Measurements from ENCODE around the gene PEAK3.

PEAK3 gene, protein sequence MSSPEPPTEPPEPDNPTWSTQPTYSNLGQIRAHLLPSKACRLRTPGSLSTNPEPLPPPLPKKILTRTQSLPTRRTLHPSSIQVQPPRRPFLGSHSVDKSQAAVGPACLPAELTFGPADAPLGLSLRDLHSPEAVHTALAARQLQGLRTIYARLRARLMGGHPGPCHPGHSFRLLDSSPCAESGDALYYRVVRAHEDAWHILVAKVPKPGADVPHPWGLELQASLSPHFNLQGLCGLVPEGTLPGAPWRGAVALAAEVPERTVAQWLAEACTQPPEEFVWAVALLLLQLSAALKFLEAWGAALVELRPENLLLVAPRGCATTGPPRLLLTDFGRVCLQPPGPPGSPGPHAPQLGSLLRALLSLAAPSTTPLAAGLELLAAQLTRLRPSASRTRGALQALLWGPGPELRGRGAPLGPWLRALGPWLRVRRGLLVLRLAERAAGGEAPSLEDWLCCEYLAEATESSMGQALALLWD

DNA sequence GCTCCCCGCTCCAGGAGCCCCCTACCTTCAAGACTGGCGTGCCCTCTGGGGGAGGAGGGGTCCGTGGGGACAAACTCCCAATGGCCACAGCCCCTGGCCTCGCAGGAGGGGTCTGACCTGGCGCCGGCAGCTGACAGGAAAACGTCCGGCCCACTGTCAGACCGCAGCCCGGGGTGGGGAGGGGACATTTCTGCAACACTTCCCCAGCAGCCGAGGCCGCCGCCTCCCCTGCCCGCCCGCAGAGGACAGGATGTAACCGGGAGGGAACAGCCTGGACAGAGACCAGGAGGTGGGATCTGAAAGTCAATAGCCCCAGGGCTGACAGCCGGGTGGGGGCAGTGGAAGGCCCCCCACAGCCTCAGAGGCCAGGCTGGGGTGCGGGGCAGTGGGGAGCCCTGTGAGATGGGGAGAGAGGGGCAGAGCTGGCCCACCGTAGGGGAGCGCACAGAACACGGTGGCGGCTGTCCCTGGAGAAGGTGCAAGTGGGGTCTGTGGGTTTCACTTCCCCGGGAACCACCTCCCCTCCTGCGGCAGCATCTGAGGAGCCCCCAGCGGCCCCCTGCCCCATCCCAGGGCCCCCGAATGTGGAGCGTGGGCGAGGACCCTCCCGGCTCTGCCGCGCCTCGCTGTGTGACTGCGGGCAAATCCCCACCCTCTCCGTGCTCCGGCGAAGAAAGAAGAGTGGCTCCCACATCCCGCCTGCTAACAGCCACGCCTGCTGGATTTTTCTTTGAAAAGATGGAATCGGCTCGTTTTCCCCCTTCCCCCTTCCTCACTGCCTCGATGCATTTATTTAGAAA, at the start of gene PEAK3:
Gene PEAK3 (minus strand): TSS at position 114 of the 800 bp plus-strand sequence. CDS start 1,244 bp downstream, outside the sequence.
- FAIRE-seq, result no peak

DNA sequence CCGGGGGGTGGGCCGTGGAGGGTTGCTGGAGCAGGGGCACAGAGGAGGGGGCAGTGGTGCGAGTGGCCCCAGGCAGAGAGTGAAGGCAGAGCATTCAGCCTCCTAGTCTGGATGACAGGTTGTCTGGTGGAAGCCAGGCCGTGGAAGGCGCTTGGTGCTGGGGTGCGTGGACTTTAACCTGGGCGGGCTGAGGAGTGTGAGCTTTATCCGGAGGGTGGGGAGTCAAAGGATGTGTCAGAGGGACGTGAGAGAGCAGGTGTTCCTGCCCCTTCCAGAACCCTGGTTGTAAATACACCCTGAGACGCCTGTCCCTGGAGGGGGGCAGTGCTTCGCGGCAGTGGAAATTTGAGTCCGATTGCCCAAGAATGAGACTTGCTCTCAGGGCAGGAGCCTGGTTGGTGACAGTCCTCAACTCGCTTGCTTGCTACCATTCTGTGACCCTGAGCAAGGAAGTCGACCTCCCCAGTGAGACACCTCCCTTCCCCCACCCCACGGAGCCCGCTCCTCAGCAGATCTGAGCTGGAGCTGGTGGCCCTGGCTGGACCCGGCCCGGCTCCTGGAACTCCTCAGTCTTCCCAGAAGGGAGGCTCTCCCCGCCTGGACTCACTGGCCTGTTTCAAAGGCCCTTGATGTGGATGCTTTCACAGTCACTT, 48.8 kb upstream of the PEAK3 start:
- no peak for FAIRE-seq

DNA sequence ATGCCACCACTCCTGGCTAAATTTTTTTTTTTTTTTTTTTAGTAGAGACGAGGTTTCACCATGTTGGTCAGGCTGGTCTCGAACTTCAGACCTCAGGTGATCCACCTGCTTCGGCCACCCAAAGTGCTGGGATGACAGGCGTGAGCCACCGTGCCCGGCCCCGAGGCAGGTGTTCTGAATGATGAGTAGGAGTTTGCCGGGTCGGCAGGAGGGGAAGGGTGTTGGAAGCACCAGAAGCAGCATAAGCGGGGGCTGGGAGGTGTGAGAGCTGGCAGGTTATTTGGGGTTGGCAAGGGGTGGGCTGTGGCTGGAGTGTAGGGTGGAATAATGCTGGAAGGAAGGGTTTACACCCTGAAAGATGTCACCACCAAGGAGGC, 48.3 kb upstream of the PEAK3 start:
- no peak for FAIRE-seq

DNA sequence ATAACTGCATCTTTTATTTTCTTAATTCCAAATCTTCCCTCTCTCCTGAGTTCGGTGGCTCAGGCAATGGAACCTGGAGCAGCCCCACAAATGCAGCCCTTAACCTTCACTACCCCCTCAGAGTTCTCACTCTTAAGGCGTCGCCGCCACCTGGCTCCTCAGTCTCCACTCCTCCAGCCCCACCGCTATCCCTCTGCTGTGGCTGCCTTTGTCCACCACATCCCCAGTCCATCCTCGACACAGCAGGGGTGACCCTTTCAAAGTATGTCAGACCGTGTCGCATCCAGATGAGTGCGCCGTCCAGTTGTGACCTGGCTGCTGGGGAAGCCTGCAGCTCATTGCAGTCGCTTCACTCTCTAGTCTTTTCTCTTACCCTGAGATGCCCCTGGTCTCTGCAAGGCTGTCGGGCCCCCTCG, 47.5 kb upstream of the PEAK3 start:
- FAIRE-seq, result no peak

DNA sequence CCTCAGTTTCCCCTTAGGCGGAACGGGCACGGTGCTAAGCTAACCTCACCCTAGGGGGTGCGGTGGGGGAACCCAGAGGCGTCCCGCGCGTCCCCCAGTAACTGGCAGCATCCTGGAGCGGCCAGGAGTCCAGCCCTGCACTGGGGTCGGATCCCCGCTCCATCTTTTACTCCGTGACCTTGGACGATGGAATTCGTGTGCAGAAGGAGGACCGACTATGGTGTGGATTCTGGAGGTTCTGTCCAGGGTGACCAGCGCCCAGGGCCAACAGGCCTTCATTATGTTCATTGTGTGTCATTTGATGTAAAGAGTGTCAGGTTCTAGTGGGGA, 47.1 kb upstream of the PEAK3 start:
- FAIRE-seq, result no peak

DNA sequence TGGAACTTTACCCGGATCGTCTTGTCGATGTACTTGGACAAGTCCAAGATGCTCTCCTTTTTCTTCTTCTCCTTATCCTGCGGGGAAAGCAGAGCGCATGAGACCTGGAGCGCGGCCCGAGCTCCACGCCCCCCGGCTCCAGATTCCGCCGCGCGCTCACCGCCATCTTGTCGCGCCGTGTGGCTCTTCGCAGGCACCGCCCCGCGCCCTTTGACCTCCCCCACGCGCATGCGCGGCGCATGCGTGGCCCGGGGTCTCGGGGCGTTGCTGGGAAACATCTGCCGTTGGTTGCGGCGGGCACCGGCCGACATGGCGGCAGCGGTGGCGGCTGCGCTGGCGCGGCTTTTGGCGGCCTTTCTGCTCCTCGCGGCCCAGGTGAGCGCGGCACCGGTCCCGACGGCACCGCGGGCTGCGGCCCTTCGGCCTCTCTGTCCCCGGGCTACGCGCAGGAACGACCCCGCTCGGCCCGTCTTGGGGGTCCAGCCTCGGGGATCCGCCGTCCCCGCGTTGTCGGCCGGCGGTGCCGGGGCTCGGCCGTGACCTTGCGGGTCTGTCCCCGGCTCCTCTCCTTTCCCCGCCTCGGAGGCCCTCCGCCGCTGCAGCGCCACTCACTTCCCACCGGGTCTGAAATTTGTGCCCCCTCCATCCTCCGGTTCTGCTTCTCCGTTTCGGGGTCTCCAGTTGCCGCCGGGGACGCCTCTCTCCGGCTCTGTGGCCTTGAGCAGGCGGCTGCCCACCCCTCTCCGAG, 46.6 kb upstream of the PEAK3 start, which contains the start of the genes LSM7 and SPPL2B:
Gene LSM7 (minus strand): TSS at position 186 of the 748 bp plus-strand sequence. CDS start 20 bp downstream, at position 166.
Gene SPPL2B (plus strand): TSS at position 284 of the 748 bp plus-strand sequence. CDS start 26 bp downstream, at position 310.
- no peak for FAIRE-seq

DNA sequence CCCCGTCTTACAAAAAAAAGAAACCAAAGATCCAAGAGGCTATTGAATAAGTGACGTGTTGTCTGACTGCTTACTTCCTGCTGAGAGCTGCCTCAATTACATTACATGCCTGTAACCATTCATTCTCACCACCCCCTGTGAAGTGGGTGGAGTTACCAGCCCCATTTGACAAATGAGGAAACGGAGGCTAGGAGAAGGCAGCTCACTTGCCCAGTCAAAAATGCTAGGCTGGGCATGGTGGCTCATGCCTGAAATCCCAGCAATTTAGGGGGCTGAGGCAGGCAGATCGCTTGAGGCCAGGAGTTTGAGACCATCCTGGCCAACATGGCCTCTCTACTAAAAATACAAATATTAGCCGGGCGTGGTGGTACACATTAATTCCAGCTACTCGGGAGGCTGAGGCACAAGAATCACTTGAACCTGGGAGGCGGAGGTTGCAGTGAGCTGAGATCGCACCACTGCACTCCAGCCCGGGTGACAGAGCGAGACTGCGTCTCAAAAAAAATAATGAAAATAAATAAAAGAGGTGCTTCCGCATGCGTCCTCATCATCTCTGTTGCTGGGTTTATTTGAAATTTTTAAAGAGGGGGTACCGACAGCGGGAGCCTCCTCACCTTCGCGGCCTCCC, 45.9 kb upstream of the PEAK3 start:
- no peak for FAIRE-seq

DNA sequence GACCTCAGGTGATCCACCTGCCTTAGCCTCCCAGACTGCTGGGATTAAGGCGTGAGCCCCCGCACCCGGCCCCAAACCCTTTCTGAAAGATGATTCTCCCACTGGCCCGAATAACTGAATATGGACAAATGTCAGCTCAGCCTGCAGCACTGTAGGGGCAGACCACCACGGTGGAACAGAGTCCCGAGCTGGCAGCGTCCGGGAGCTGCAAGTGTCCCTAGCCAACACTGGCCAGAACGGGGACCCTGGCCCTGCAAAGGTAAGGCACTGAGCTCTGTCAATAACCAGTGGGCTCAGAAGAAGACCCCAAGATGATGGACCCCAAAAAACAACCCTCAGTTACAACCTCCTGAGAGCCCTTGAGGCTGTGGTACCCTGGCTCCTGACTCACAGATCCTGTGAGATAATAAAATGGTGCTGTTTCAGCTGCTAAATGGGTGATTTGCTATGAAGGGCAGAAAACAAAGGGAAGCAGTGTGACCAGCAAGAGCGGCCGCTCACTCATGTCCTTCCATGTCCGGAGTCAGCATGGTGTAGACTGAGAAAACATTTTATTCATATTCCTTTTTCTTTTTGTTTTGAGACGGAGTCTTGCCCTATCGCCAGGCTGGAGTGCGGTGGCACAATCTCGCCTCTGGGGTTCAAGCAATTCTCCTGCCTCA, 44.9 kb upstream of the PEAK3 start:
- no peak for FAIRE-seq

DNA sequence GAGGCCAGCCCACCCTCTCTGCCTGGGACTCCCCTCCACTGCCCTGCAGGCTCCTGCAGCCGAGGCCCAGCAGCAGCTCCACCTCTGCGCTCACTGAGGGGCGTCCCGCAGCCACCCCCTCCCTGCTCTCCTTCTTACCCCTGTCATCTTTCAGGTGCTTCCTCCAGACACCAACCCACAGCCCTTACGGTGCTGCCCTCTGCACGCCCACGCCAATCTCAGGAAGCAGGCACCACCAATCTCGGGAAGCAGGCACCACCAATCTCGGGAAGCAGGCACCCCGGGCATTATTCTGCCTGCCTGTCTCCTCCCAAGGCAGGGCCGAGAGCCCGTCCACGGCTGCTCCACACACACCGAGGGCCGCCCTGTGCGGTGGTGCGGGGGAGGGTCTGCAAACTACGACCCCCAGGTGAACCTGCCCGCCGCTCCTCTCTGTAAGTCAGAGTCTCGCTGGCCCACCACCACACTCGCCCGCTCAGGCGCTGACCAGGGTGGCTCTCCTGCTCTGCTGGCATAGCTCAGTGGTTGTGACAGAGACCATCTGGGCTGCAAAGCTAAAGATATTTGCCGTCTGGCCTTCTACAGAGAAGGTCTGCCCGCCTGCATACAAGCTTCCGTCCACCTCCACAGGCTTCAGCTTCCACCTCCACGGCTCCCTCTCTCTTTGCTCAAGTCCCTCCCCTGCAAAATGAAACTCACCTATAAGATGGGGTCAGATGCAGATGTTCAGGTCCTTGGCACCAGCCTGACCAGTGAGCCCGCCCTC, 43.5 kb upstream of the PEAK3 start:
- FAIRE-seq, result no peak

DNA sequence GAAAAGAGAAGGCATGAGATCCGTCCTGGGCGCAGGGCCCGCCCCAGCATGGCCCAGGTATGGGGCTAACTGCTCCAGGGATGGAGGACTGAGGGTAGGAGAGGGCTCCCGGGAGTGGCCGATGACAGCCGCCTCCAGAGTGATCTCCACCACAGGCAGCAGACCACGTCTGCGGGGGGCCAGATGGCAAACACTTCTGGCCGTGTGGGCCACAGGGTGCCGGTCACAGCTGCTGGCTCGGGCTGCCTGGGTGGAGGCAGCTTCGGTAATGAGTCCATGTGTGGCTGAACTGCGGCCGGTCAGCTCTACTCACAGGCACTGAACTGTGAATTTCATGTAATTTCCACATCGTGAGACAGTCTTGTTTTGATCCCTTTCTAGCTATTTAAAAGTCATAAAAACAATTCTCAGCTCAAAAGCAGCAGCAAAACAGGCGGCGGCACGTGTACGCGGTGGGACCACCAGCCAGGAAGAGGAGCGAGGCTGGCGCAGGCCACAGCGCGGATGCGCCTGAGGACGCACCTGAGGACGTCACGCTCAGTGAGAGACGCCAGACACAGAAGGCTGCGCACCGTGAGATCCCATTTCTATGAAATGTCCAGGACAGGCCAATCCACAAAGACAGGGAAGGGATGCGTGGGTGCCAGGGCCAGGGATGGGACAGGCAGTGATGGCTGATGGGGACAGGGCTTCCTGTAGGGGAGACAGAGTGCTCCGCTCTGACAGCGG, 42.4 kb upstream of the PEAK3 start:
- no peak for FAIRE-seq

DNA sequence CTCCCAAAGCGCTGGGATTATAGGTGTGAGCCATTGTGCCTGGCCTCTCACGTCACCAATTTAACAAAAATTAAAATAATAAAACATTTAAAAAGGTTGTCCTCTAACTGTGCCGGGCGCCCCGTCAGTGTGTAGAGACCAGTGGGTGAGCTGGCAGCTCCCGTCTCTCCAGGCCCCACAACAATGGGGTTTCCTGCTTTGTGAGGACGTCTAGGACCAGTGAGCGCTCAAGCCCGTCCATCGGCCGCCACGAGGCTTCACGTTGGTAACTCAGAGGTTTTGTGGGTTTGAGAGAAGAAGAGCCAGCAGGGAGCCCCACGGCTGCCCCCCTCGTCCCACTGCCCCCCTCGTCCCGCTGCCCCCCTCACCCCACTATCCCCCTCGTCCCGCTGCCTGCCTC, 41.7 kb upstream of the PEAK3 start:
- no peak for FAIRE-seq

DNA sequence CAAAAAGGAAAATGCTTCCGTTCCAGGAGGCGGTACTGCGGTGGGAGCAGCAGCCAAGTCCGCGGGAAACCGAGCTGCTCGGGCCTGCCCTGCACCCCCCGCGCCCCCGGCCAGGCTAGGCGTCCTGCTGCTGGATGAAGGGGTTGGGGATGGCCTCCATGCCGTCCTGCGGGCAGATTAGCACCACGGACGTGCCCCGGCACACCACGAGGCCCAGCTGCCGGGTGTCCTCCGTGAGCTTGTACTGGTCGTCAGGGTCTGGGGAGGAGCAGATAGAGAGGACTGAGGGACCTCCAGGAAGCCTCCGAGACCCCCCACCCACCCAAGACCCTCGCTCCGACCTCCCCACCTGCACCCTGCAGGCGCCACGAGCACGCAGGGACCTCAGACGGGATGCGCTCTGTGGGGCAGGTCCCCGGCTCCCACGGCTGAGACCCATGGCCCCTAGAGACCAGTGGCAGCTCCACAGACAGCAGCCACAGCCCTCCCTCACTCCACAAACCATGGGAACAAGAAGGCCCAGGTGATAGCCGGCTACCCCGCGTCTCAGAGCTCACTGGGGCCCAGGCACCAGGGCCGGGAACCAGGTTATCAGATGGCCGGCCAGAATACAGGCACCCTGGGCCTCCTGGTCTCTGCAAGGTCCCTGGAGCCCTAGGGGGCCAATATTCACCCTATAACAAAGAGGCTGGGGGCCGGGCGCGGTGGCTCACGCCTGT, 39.7 kb upstream of the PEAK3 start:
- no peak for FAIRE-seq

DNA sequence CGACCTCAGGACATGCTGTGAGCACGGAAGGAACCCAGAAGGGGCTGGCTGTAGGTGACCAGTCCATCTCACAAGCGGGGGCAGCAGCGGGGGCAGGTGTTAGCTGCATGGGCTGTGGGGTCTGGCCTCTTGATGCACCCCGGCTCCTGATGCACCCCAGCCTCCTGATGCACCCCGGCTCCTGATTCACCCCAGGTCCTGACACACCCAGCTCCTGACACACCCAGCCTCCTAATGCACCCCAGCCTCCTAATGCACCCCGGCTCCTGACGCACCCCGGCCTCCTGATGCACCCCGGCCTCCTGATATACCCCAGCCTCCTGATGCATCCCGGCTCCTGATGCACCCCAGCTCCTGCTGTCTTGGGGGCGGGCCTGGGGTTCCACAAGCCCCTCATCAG, 39.0 kb upstream of the PEAK3 start:
- no peak for FAIRE-seq

DNA sequence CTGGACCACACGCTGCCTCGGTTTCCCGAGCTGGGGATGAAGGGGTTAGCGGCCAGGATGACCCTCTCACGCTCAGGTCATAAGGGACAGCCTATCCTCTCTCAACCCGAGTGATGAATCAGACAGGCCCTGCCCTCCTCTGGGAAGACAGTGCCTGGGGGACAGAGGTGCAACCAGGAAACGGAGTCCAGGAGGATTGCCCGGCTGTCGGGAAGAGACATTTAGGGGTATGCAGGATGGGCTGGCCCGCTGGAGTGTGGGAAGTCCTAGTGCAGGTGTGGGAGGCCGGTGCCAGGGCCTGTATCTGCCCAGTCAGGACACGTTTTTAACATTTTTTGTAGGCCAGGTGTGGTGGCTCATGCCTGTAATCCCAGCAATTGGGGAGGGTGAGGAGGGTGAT, 38.1 kb upstream of the PEAK3 start:
- FAIRE-seq, result no peak

DNA sequence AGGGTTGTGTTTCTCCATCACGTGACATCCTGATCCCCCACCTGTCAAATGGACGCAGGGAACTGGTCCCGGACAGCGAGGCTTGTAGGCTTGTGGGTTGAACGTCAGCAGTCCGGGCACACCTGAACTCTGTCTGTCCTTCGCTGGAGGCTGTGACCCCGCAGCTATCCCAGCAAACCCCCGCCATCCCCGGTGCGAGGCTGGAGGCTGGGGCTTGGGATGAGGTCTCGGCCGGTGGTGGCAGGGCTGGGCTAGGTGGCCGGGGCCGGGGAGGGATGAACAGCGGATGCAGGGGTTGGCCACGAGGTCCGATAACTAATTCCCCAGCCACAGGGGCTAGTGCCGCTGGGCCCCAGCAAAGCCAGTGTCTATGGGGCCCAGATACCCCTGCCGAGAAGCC, 37.6 kb upstream of the PEAK3 start:
- no peak for FAIRE-seq

DNA sequence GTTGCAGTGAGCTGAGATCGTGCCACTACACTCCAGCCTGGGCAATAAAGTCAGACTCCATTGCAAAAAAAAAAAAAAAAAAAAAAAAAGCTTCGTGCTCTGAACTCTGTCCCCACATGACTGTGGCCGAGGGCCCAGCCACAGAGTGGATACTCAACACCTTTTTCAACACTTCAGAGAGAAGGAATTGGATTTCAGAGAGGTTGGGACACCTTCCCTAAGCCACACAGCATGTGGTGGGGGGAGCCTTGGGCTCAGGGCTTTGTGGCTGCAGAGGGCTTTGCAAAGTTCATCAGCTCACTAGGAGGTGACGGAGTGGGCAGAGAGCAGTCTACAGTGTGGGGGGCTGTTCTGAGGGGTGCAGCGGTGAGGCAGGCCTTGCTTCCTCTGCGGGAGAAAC, 36.9 kb upstream of the PEAK3 start:
- FAIRE-seq, result no peak

DNA sequence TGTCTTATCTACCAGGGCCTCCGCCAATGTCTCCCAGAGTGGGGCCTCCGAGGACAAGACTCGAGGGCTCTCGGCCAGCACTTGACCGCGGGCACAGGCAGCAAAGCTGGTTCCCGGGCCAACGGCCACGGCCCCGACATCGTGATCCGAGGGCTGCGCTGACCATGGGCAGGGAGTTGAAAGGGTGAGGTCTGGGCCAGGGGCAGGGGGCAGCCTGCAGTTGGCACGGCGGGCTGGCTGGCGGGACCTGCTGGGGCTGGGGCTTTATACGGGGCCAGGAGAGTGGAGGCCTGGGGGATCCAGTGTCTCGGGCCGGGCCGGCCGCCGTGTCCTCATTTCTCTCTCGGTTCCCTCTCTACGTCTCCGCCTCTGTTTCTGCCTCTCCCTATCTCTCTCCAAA, 35.8 kb upstream of the PEAK3 start:
- FAIRE-seq, result no peak

DNA sequence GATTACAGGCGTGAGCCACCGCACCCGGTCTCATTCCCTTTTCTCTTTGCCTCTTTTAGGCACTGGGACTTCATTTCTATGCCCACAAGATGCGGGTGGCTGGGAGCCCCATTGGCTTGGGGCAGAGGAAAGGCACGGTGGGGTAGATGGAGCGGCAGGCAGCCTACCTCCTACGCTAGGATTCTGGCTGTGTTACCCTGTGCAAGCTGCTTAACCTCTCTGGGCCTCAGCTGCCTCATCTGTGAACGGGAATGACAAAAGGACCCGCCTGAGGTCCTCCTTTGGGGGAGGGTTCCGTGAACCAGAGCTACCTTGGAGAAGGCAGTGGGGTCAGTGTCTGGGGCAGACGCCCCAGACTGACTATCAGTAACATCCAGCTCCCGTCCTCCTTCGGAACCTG, 35.3 kb upstream of the PEAK3 start:
- FAIRE-seq, result no peak

DNA sequence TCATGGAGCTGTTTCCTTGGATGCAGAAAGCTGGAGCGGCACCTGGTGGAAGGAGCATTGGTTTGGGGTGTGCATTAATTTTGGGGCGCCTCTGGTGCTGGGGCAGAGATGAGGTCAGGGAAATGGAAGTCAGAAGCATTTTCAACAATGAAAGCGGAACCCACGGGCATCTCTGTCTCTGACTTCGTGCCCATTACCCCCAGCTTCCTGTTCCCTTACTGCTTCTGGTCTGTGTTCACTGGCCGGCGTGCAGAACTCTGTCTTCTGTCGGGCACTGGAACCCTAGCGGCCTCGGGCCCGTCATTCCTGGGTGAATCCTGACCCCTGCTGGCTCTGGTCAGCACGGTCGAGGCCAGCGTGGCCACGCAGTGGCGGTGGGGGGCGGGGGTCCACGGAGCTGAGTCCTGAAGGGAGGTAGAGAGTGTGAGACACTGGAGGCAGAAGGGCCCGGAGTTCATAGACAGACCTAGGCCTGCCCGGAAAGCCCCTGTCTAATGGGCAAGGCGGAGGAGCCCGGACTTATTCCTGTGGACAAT, 33.9 kb upstream of the PEAK3 start:
- no peak for FAIRE-seq

Measured in colon (tissue), 2 donors.